ENCODE data around the gene KRT6A.

KRT6A gene

DNA sequence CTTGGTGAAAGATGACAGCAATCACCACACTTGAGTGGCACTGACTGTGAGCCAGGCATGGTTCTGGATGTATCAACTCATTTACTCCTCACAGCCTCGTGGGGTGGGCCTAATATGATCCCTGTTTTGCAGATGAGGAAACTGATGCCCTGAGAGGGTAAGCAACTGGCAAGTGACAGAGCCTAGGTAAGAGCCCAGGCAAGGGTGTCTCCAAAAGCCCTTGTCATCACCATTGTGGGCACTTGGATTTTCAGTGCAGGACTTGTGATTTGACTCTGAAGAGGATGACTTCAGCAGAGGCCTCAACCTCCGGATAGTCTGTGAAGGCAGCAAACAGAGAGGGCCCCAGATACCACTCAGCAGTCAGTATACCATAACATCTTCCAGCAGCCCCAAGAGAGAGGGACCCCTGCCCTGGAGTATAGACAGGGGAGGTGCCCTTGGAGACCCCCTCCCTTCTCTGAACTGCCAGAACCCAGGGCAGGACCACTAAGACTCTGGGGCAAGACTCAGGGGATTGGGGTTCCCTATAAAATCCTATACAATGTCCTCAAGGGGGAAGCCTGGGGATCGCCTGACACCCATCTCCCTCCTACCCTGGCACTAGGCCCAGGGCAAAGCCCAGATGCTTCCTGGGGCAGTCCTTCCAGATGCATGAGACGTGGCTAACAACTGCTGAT is 34.2 kb upstream of the KRT6A start:
- no peaks in the 10 kb centered on the region for H3K36me3 ChIP-seq
- no peak overlapping the region for H3K27ac ChIP-seq
- no peak overlapping the region for H3K4me3 ChIP-seq (ENCODE audit: low read depth, low read length)
- TF ChIP-seq, protein P1, sequence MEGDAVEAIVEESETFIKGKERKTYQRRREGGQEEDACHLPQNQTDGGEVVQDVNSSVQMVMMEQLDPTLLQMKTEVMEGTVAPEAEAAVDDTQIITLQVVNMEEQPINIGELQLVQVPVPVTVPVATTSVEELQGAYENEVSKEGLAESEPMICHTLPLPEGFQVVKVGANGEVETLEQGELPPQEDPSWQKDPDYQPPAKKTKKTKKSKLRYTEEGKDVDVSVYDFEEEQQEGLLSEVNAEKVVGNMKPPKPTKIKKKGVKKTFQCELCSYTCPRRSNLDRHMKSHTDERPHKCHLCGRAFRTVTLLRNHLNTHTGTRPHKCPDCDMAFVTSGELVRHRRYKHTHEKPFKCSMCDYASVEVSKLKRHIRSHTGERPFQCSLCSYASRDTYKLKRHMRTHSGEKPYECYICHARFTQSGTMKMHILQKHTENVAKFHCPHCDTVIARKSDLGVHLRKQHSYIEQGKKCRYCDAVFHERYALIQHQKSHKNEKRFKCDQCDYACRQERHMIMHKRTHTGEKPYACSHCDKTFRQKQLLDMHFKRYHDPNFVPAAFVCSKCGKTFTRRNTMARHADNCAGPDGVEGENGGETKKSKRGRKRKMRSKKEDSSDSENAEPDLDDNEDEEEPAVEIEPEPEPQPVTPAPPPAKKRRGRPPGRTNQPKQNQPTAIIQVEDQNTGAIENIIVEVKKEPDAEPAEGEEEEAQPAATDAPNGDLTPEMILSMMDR (IDR thresholded peaks at IDR 0.05; ENCODE audit: low read depth, low read length): no peak
- H3K27me3 ChIP-seq (ENCODE audit: insufficient read depth, low read depth, severe bottlenecking): peaks cover 97% of the 10 kb centered on the region
- DNase-seq: no peak
- no peaks in the 10 kb centered on the region for H3K9me3 ChIP-seq (ENCODE audit: severe bottlenecking)

DNA sequence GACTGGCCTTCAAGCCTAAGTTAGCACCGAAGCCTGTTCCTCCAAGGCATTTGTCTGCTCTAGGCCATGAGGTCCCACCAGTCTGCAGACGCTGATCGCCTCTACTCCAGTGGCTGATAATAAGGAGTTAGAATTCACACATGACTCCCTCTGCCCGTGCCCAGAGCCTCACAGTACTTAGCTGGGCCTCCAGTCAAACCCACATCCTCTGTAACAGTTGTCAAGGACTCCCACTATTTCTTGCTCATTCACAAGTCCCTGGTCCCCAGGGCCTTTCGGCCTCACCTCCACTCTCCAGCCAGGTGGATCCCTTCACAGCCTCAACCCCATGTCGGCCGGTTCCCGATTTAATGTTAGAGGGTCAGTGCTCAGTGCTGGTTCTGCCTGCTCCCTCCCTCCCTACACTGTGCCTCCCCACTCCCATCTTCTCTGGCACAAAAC is 33.5 kb upstream of the KRT6A start:
- Histone ChIP-seq H3K9me3 (ENCODE audit: severe bottlenecking) (no peaks in the 10 kb centered on the region), H3K27ac (no peak overlapping the region), H3K4me3 (ENCODE audit: low read depth, low read length) (no peak overlapping the region), H3K27me3 (ENCODE audit: insufficient read depth, low read depth, severe bottlenecking) (peaks cover 98% of the 10 kb centered on the region), H3K36me3 (no peaks in the 10 kb centered on the region)
- DNase-seq: no peak
- TF ChIP-seq, protein P1 (IDR thresholded peaks at IDR 0.05; ENCODE audit: low read depth, low read length): no peak

DNA sequence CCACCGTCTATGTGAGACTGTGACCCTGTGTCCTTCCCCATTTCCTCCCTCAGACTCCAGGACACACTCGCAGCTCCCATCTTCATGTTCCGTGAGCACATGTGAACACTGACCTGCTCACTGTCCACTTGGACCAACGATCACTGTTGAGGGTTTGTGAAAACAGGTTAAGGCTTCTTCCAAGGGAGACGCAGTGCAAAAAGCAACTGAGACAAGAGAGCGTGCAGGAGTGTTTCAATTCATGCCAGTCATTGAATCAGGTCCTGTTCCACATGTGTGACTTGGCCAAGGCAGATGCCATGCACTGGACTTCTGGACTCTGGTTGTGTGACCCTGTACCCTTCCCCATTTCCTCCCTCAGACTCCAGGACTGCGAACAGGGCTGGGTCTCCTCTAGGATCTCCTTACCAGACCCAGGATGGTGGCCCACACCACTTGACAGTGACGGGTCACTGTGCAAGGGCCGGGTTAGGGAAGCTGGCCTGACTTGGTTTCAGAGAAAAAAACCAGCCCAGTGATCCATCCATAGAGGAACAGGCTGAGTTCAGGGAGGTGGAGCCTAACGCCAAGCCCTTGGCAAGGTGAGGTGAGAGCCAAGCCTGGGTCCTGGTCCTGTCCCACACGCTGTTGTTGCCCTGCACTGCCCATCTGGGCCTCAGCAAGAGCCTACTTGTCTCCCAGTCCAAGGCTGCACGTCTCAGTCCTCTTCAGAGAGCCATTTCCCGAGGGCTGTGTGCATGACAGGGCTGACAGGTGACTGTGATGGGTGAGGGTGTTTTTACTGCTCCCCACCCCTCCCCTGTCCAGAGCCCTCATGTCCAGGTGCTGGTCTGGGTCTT is 32.8 kb upstream of the KRT6A start:
- Histone ChIP-seq H3K27ac (no peak overlapping the region), H3K36me3 (no peaks in the 10 kb centered on the region), H3K4me3 (ENCODE audit: low read depth, low read length) (no peak overlapping the region), H3K9me3 (ENCODE audit: severe bottlenecking) (no peaks in the 10 kb centered on the region), H3K27me3 (ENCODE audit: insufficient read depth, low read depth, severe bottlenecking) (peaks cover 97% of the 10 kb centered on the region)
- TF ChIP-seq, protein P1 (IDR thresholded peaks at IDR 0.05; ENCODE audit: low read depth, low read length): no peak
- DNase-seq: no peak

DNA sequence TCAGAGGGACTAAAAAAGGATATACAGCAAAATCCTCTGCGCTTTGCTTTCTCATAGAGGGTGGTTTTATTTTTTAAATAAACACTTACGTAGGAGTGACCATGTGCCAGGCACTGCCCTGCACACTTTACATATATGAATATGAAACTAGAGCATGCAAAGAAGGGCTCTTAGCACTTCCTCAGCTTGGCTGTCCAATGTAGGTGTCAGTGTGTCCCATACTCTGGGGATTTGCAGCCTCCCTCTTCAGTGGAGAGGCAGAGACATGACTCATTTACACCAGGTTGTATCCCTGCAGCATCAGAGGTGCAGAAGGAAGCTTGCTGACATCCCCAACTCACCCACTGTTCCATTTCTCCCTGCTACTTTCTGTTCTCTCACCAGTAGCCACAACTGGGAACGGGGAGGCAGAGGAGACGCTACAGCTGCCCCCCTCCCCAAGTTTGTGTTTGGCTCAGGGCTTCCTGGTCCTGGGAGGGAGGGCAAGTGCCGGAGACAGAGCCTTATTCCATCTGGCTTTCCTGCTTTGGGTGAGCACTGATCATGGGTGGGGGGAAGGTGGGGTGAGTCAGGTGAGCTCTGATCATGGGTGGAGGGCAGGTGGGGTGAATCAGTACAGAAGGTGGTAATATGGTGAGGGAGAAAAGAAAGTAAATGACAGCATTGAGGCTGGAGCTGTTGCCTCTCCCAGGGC is 32.0 kb upstream of the KRT6A start:
- Histone ChIP-seq H3K27ac (no peak overlapping the region), H3K27me3 (ENCODE audit: insufficient read depth, low read depth, severe bottlenecking) (peaks cover 97% of the 10 kb centered on the region), H3K4me3 (ENCODE audit: low read depth, low read length) (no peak overlapping the region), H3K9me3 (ENCODE audit: severe bottlenecking) (no peaks in the 10 kb centered on the region), H3K36me3 (no peaks in the 10 kb centered on the region)
- no peak for DNase-seq
- TF ChIP-seq, protein P1 (IDR thresholded peaks at IDR 0.05; ENCODE audit: low read depth, low read length): no peak

DNA sequence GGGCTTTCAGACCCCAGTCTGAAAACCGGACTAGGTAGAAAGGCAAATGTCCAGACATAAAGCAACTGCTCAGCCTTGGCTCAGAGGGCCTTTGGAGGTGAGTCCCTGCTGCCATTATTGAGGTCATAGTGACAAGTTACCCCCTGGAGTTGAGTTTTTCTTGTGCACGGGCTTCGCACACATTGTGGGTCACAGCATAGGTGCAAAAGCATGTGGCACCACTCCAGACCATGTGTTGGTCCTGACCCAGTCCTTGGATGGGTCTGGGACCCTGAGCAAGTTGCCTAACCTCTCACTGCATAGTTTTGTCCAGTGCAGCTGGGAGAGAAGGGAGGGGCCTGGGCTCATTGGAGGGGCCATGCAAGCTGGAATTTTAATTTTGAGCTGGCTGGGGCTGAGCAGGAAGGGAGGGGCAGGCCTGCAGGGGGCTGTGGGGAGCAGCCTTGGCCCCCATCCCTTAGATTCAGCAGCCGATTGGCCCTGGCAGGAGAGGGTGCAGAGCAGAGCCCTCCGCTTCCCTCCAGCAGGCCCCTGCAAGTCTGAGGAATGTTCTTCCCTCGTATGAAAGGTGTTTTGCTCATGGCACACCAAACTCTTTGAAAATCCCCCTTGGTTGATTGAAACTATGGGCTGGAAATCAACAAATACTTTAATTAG is 31.3 kb upstream of the KRT6A start:
- no peaks in the 10 kb centered on the region for H3K9me3 ChIP-seq (ENCODE audit: severe bottlenecking)
- TF ChIP-seq, protein P1 (IDR thresholded peaks at IDR 0.05; ENCODE audit: low read depth, low read length): no peak
- DNase-seq: no peak
- no peak overlapping the region for H3K4me3 ChIP-seq (ENCODE audit: low read depth, low read length)
- no peak overlapping the region for H3K27ac ChIP-seq
- peaks cover 97% of the 10 kb centered on the region for H3K27me3 ChIP-seq (ENCODE audit: insufficient read depth, low read depth, severe bottlenecking)
- H3K36me3 ChIP-seq: no peaks in the 10 kb centered on the region

Data from WERI-Rb-1 (cell line).